GM18499 (cell line): Measurements from ENCODE around the gene H6PD.

Source experiments
- ATAC-seq: cut with Tn5 transposase; IDR thresholded peaks from one replicate; pipeline ENCODE4 v1.9.1; 2021; ENCODE audit warnings: moderate number of reproducible peaks; ENCODE audit not compliant: insufficient read depth, unreplicated experiment

Gene H6PD

GRCh38 chr1:9251501-9251900, 16.9 kb downstream of the H6PD start:
- no peak for ATAC-seq

- no peak for ATAC-seq
Measured at GRCh38 chr1:9253004-9253403, 18.4 kb downstream of the H6PD start.

GRCh38 chr1:9253453-9254105, 19.0 kb downstream of the H6PD start:
- no peak for ATAC-seq

DNA sequence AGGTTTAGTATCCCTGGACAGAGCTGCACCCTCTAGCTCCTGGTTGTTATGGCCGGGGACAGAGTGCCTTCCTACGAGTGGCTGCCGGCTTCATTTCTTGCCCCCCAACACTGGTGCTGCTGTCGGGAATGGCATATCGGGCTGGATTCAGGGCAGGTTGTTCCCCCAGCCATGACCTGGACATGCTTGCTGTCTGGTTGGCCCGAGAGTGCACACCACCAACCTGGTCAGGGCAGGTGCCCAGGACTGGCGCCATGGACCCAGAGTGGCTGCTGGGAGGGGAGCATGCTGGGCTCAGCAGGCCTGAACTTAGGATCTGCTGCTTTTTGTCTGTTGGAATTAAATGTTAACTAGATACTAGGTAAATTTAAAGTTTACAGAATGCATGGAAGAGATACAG, 21.8 kb downstream of the H6PD start:
- no peak for ATAC-seq

DNA sequence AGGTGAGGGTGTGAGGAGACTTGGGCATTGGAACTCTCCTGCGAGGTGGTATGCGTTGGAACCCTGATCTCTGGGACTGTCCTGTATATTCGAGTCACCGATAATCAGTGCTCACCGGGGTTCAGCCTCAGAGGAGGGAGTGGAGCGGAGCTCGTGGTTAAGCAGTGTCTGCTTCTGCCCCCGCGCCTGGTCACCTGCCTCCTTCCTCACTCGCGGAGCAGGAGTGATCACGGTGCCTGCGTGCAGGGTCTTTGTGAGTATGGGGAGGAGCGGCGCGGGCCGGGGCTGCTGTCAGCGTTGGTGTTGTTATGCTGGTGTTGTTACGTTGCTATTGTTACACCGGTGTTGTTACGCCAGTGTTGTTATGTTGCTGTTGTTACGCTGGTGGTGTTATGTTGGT, 23.3 kb downstream of the H6PD start:
- no peak for ATAC-seq

GRCh38 chr1:9258629-9259028, 24.1 kb downstream of the H6PD start:
- ATAC-seq = no peak

GRCh38 chr1:9260059-9260766, 25.6 kb downstream of the H6PD start:
- no peak for ATAC-seq

GRCh38 chr1:9261496-9261895, 26.9 kb downstream of the H6PD start:
- ATAC-seq = no peak

DNA sequence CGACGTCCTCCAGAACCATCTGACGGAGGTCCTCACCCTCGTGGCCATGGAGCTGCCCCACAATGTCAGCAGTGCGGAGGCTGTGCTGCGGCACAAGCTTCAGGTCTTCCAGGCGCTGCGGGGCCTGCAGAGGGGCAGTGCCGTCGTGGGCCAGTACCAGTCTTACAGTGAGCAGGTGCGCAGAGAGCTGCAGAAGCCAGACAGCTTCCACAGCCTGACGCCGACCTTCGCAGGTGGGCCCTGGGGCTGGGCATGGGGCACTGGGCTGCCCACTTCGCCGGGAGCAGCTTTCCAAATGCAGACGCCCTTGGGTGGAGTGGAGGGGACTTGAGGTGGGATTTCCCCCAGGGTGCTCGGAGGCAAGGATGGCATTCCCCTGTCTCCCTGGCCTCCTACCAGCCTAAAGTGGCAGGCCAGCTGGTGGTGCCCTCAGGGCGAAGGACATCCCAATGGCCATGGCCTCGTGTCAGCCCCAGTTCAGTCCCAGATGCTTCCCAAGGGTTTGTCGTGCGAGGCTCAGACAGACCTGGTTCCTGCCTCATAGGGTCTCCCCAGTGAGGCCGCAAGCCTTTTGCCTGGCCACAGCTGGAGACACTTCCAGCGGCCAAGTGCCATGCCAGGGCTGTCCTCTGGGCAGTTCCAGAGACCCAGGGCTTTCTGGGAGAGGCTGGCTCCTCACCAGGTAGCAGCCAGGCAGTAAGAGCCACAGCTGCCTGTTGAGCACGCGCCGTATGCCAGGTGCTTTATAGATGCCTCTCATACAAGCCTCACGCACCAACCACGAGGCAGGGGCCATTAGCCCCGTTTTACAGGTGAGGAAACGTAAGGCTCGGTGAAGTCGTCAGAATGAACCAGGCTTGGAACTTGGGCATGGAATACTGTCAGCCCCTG, 27.8 kb downstream of the H6PD start:
- no peak for ATAC-seq

- no peak for ATAC-seq
Measured at GRCh38 chr1:9263276-9263855, 28.8 kb downstream of the H6PD start.

DNA sequence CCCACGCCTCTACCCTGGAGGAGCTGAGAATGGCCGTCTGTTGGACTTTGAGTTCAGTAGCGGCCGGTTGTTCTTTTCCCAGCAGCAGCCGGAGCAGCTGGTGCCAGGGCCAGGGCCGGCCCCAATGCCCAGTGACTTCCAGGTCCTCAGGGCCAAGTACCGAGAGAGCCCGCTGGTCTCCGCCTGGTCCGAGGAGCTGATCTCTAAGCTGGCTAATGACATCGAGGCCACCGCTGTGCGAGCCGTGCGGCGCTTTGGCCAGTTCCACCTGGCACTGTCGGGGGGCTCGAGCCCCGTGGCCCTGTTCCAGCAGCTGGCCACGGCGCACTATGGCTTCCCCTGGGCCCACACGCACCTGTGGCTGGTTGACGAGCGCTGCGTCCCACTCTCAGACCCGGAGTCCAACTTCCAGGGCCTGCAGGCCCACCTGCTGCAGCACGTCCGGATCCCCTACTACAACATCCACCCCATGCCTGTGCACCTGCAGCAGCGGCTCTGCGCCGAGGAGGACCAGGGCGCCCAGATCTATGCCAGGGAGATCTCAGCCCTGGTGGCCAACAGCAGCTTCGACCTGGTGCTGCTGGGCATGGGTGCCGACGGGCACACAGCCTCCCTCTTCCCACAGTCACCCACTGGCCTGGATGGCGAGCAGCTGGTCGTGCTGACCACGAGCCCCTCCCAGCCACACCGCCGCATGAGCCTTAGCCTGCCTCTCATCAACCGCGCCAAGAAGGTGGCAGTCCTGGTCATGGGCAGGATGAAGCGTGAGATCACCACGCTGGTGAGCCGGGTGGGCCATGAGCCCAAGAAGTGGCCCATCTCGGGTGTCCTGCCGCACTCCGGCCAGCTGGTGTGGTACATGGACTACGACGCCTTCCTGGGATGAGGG, 29.7 kb downstream of the H6PD start:
- ATAC-seq = no peak

- ATAC-seq = no peak
Measured at GRCh38 chr1:9265037-9265436, 30.5 kb downstream of the H6PD start.

- ATAC-seq = no peak
Measured at GRCh38 chr1:9265968-9266367, 31.4 kb downstream of the H6PD start.

DNA sequence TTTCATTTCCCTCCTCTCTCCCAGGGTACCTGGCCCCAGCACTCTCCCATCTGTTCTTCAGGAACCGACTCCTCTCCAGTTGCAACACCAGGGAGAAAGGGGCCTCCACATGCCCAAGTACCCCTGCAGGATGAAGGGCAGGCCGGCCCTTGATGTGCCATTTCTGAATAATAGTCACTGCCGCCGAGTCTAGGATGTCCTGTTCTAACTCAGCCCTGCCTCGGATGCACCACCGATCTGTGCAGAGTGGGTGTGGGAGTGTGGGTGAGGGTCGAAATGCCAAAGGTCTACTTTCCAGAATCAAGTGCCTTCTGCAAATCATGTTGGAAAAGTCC, 32.7 kb downstream of the H6PD start:
- ATAC-seq = no peak

GRCh38 chr1:9267827-9268581, 33.4 kb downstream of the H6PD start:
- ATAC-seq = no peak

DNA sequence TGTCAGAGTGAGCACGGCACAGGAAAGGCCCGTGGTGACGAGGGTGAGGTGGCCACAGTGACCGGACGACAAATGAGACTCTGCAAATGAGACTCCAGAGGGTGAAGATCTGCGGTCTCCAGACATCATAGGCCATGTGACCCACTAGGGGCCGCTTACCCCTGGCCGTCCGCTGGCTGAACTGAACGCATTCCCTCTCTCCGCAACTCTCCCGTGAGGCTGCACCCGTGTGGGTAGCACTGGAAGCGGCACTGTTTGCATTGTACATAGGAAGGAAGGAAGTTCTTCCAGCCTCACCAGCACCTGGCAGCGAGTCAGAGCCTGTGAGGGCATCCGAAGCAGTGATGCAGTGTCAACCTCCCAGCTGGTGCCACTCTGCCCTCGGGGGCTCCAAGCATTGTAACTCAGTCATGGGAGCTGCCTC, 34.5 kb downstream of the H6PD start:
- no peak for ATAC-seq

DNA sequence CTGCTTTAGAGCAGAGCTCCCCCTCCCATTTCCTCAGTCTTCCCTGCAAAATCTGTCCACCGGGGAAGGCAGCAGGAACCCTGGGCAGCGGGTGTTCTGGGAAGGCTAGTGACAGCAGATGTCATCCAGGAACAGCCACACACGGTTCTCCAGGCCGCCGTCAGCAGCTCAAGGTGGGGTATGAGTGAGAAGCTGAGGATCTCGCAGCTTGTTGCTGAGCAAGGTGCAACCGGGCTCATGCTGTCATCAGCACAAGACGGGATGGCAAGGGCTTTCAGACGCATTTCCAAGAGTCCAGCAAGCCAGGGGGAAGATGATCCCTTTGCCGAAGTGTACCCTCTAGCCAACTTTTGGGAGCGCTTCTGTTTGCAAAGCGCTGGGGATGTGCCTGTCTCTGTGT, 35.1 kb downstream of the H6PD start:
- ATAC-seq = no peak

- no peak for ATAC-seq
Measured at GRCh38 chr1:9270290-9270883, 35.8 kb downstream of the H6PD start.

DNA sequence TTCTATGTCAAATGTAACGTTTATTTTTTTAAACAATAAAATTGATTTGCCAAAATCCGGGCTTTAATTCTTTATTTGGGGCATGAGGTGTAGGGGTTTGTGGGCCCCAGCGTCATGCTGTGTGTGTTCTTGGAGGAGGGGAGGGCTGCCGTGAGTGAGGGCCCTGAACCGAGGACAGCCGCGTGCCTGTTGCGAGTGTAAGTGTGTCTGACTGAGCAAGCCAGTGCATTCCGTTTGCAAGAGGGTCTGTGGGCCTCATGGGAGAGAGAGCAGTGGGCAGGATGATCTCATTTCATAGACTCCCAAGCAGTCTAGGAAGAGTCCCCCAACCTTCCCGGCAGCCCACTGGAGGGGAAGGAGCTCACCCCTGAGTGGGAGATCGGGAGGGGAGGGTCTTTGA, 36.7 kb downstream of the H6PD start:
- no peak for ATAC-seq
